Endodermal cell (in vitro differentiated cells): ENCODE results near the gene TBL3. TPM values are rescaled to one million over a fixed set of nuclear protein-coding genes. Genes with fewer than 3 reads are reported as not detected.

Source experiments
- DNase-seq: peaks from one replicate; pipeline ENCODE4 v3.0.0-alpha.2; 2017
- H3K27ac ChIP-seq: 2 replicates; pipeline ENCODE4 v1.5.1; 2013; ENCODE audit warnings: mild to moderate bottlenecking, low read depth, low read length, moderate library complexity
- H3K27me3 ChIP-seq: 2 replicates; pipeline ENCODE4 v1.6.1; 2013; ENCODE audit warnings: mild to moderate bottlenecking, low read length, moderate library complexity; ENCODE audit not compliant: insufficient read depth, control insufficient read depth, poor library complexity, severe bottlenecking
- H3K36me3 ChIP-seq: 2 replicates; pipeline ENCODE4 v1.7.0; 2013; ENCODE audit warnings: mild to moderate bottlenecking, low read length, moderate library complexity; ENCODE audit not compliant: control insufficient read depth, insufficient read depth
- H3K4me1 ChIP-seq: one replicate; pipeline ENCODE4 v1.7.0; 2013; ENCODE audit warnings: low read length; ENCODE audit not compliant: control insufficient read depth, insufficient read depth
- H3K4me3 ChIP-seq: 2 replicates; pipeline ENCODE4 v1.5.1; 2013; ENCODE audit warnings: mild to moderate bottlenecking, low read length, moderate library complexity
- H3K9ac ChIP-seq: 2 replicates; pipeline ENCODE4 v1.6.1; 2013; ENCODE audit warnings: mild to moderate bottlenecking, low read length, moderate library complexity; ENCODE audit not compliant: poor library complexity, severe bottlenecking; ENCODE audit errors: extremely low read depth
- H3K9me3 ChIP-seq: 2 replicates; pipeline ENCODE4 v1.6.1; 2013; ENCODE audit warnings: mild to moderate bottlenecking, low read length, moderate library complexity; ENCODE audit not compliant: control insufficient read depth
- H3K27ac Mint-ChIP-seq: 2 replicates; pipeline ENCODE4 v1.8.0; 2020; ENCODE audit warnings: mixed read lengths
- H3K27me3 Mint-ChIP-seq: 2 replicates; pipeline ENCODE4 v1.8.0; 2021; ENCODE audit warnings: mild to moderate bottlenecking, mixed read lengths; ENCODE audit not compliant: insufficient read depth
- H3K36me3 Mint-ChIP-seq: 2 replicates; pipeline ENCODE4 v1.8.0; 2020; ENCODE audit warnings: low read depth, mixed read lengths
- H3K4me1 Mint-ChIP-seq: 2 replicates; pipeline ENCODE4 v1.8.0; 2020; ENCODE audit warnings: mixed read lengths
- H3K4me3 Mint-ChIP-seq: 2 replicates; pipeline ENCODE4 v1.8.0; 2020; ENCODE audit warnings: mild to moderate bottlenecking, moderate library complexity, mixed read lengths
- H3K9me3 Mint-ChIP-seq: 2 replicates; pipeline ENCODE4 v1.8.0; 2020; ENCODE audit warnings: mild to moderate bottlenecking, mixed read lengths
- WGBS, 2 experiments: methylation state at CpG; one replicate each; pipeline versions ENCODE4 v1.1.5 to v1.1.7; 2013; ENCODE audit warnings: missing lambda C conversion rate in 2 of 2, mixed read lengths in 1 of 2; ENCODE audit not compliant: insufficient coverage in 1 of 2, insufficient read length in 1 of 2; 5-methylcytosine and 5-hydroxymethylcytosine counted together
- total RNA-seq, 2 donors: library from RNA; stranded (reverse); fragmentation: NEBNext Ultra II Directional in 1 of 2; extraction: Animal tissue kit (Norgen Biotek cat#: 25700) in 1 of 2; gene quantifications; 2 replicates in 1 of 2; 3 replicates in 1 of 2; pipeline ENCODE4 v1.2.1, GENCODE V29; 2021
- TF ChIP-seq, protein P1 (sequence below): fragments of 200-600 bp; sonication (generic); conservative IDR thresholded peaks from 2 replicates; pipeline ENCODE4 v1.5.0; 2021; ENCODE audit warnings: antibody characterized with exemption, mild to moderate bottlenecking

The TBL3 gene
- total RNA-seq, 2 donors from 2014 or later = 43.4 to 49.7 TPM

DNA sequence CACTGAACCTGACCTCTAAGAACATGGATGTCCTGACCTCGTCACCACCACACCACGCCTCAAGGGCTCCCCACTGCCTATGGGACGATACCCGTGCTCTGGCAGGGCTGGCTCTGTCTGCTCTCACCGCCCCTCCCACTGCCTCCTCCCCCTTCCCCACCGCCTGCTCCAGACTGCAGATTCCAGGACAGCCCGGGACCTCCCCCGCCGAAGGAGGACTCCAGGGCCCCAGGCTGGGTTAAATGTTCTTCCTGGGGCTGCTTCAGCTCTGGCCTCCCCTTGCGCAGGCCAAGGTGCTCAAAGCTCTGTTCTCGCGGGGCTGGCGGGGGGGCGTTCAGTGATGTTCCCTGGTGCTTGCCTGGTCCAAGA lies 50.9 kb downstream of the TBL3 start:
- H3K9ac ChIP-seq = peak overlapping the region; percentile 34
- TF ChIP-seq, protein P1, sequence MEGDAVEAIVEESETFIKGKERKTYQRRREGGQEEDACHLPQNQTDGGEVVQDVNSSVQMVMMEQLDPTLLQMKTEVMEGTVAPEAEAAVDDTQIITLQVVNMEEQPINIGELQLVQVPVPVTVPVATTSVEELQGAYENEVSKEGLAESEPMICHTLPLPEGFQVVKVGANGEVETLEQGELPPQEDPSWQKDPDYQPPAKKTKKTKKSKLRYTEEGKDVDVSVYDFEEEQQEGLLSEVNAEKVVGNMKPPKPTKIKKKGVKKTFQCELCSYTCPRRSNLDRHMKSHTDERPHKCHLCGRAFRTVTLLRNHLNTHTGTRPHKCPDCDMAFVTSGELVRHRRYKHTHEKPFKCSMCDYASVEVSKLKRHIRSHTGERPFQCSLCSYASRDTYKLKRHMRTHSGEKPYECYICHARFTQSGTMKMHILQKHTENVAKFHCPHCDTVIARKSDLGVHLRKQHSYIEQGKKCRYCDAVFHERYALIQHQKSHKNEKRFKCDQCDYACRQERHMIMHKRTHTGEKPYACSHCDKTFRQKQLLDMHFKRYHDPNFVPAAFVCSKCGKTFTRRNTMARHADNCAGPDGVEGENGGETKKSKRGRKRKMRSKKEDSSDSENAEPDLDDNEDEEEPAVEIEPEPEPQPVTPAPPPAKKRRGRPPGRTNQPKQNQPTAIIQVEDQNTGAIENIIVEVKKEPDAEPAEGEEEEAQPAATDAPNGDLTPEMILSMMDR = no peak

DNA sequence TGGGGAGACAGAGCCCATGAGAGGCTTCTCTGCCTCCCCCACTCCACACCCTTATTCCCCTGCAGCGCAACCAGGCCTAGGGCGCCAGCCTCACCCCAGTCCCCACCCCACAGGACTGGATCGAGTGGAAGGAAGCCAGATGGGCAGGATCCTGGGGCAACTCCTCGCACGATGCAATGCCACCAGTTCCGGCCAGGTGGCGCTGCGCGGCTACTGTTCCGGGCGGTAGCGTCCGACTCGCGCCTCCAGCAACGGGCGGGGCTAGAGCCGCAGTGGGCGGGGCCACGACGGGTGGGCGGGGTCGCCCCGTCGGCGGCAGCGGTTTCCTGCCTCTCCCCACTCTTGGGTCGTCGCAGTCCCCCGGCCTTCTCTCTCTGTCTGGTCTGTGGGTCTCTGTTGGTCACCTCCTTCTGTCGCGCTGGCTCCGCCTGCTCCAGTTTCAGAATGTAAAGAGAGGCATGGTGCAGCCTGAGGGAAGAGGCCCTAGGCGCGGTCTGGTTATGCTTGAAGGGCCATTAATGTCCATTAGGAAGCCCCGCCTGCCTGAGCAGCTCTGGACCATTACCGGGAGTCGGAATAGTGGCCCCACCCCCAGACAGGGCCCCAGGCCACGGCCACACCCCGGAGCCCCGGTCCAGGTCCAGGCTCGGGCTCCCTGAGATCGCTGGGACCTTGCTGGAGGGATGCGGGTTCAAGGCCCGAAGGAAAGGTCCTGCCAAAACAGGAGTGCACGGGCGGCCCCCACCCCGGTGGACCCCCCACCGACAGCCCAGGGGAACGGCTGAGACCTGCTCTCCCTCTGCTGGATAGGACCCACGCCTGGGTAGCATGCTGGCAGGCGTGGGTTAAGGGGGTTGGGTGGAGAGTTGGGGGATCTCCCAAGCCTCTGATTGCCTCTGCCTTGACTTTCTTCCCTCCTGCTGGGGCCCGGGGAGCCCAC lies 51.5 kb downstream of the TBL3 start:
- no peak overlapping the region for H3K27ac Mint-ChIP-seq
- H3K36me3 ChIP-seq = no peaks in the 10 kb centered on the region
- no peak overlapping the region for H3K27ac ChIP-seq
- peaks cover 71% of the 10 kb centered on the region for H3K27me3 Mint-ChIP-seq
- no peaks in the 10 kb centered on the region for H3K36me3 Mint-ChIP-seq
- H3K4me1 ChIP-seq = peaks cover 3% of the 10 kb centered on the region
- H3K4me3 ChIP-seq = peak overlapping the region; percentile 74
- peak overlapping the region; percentile 51 for H3K4me3 Mint-ChIP-seq
- DNase-seq = peak; percentile 98
- peak overlapping the region; percentile 34 for H3K9ac ChIP-seq
- TF ChIP-seq, protein P1 = peak; percentile 96
- 7 to 19% methylated on average over 29 to 52 of the region's 53 CpGs for WGBS, 2 experiments
- H3K4me1 Mint-ChIP-seq = peaks cover 7% of the 10 kb centered on the region
- H3K9me3 Mint-ChIP-seq = no peaks in the 10 kb centered on the region
- peaks cover 39% of the 10 kb centered on the region for H3K27me3 ChIP-seq
- no peaks in the 10 kb centered on the region for H3K9me3 ChIP-seq

More for the DNA sequence above, 50.9 kb downstream of the TBL3 start:
- no peak overlapping the region for H3K27ac ChIP-seq
- peaks cover under 1% of the 10 kb centered on the region for H3K4me1 ChIP-seq
- H3K4me3 Mint-ChIP-seq = peak overlapping the region; percentile 51
- no peaks in the 10 kb centered on the region for H3K9me3 Mint-ChIP-seq
- H3K36me3 Mint-ChIP-seq = no peaks in the 10 kb centered on the region
- WGBS, 2 experiments = 9 to 18% methylated on average over 4 to 14 of the region's 14 CpGs
- H3K27me3 Mint-ChIP-seq = peaks cover 71% of the 10 kb centered on the region
- H3K27ac Mint-ChIP-seq = no peak overlapping the region
- H3K4me3 ChIP-seq = peak overlapping the region; percentile 74
- peaks cover 6% of the 10 kb centered on the region for H3K4me1 Mint-ChIP-seq
- peak; percentile 92 for DNase-seq
- H3K36me3 ChIP-seq = no peaks in the 10 kb centered on the region
- H3K27me3 ChIP-seq = peaks cover 46% of the 10 kb centered on the region
- H3K9me3 ChIP-seq = no peaks in the 10 kb centered on the region

DNA sequence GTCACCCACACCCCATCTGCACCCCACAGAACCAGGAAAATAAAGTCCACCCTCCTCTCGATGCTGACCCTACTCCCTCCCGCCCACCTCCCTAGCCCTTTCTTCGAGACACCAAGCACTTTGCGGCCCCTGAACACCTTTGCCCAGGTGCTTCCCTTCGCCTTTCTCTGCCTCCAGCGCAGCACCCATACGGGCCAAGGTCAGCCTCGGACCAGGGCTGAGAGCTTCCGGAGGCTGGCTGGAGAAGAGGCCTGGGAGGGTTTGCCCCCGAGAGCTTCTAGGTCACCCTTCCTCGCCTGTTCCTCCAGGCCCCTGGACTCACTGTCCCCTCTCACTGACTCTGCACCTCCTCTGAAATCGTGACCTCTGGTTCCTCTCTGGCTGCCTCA lies 52.2 kb downstream of the TBL3 start:
- peaks cover 68% of the 10 kb centered on the region for H3K27me3 Mint-ChIP-seq

More for the DNA sequence above, 52.2 kb downstream of the TBL3 start:
- H3K36me3 Mint-ChIP-seq = no peaks in the 10 kb centered on the region
- H3K4me3 ChIP-seq = no peak overlapping the region
- H3K4me1 ChIP-seq = peaks cover 3% of the 10 kb centered on the region
- H3K9me3 ChIP-seq = no peaks in the 10 kb centered on the region
- no peak overlapping the region for H3K9ac ChIP-seq
- no peaks in the 10 kb centered on the region for H3K36me3 ChIP-seq
- H3K9me3 Mint-ChIP-seq = no peaks in the 10 kb centered on the region
- TF ChIP-seq, protein P1 = no peak
- H3K4me1 Mint-ChIP-seq = peaks cover 7% of the 10 kb centered on the region
- no peak for DNase-seq
- H3K27me3 ChIP-seq = peaks cover 33% of the 10 kb centered on the region
- no peak overlapping the region for H3K27ac Mint-ChIP-seq
- WGBS, 2 experiments = 93% methylated on average over 9 to 12 of the region's 12 CpGs
- H3K27ac ChIP-seq = no peak overlapping the region
- no peak overlapping the region for H3K4me3 Mint-ChIP-seq
